Camera-type eye (tissue), 1 donor: ENCODE data around the gene SLC2A6. TPM values are rescaled to one million over a fixed set of nuclear protein-coding genes. Genes with fewer than 3 reads are reported as not detected.

Source experiments
- total RNA-seq: library from RNA; depleted of rRNA; stranded (reverse); fragments of >200 nt; gene quantifications from one replicate; pipeline ENCODE4 v1.2.3, GENCODE V29; 2014

SLC2A6 gene
- 2.9 TPM for total RNA-seq

GRCh38 chr9:133478851-133479711, at the start of gene SLC2A6:
Gene SLC2A6, minus strand, starts transcription at chr9:133479099. Its CDS starts 40 bp downstream, at chr9:133479059.

GRCh38 chr9:133524679-133525228, 45.9 kb upstream of the SLC2A6 start, which contains the start of gene MYMK:
Gene MYMK, minus strand, starts transcription at chr9:133524959. Its CDS starts 115 bp downstream, at chr9:133524844.

GRCh38 chr9:133459476-133460404, 19.2 kb downstream of the SLC2A6 start, which contains the start of gene CACFD1:
Gene CACFD1, plus strand, starts transcription at chr9:133459978. Its CDS starts 89 bp downstream, at chr9:133460067.

GRCh38 chr9:133421615-133422542, 57.0 kb downstream of the SLC2A6 start, which contains the start of gene ADAMTS13:
Gene ADAMTS13, plus strand, starts transcription at chr9:133422367. Its CDS starts 77 bp downstream, at chr9:133422444.

Other genes starting within 250 kb of the SLC2A6 start
- gene ABO, start 203.9 kb downstream of the SLC2A6 start, total RNA-seq: 2.0 TPM
- 20.2 TPM for gene SURF6, start 142.9 kb downstream of the SLC2A6 start, total RNA-seq
- gene MED22, start 131.0 kb downstream of the SLC2A6 start, total RNA-seq: 50.6 TPM
- 1,215 TPM for gene RPL7A, start 130.9 kb downstream of the SLC2A6 start, total RNA-seq
- gene SURF1, start 122.6 kb downstream of the SLC2A6 start, total RNA-seq: 18.3 TPM
- gene SURF2, start 122.5 kb downstream of the SLC2A6 start, total RNA-seq: 9.7 TPM
- gene SURF4, start 103.0 kb downstream of the SLC2A6 start, total RNA-seq: 136 TPM
- gene STKLD1, start 102.7 kb downstream of the SLC2A6 start, total RNA-seq: 1.3 TPM
- gene REXO4, start 61.1 kb downstream of the SLC2A6 start, total RNA-seq: 20.8 TPM
- 5.1 TPM for gene ADAMTS13, start 56.7 kb downstream of the SLC2A6 start, total RNA-seq
- gene CACFD1, start 19.1 kb downstream of the SLC2A6 start, total RNA-seq: 19.4 TPM
- 2.1 TPM for gene MYMK, start 45.9 kb upstream of the SLC2A6 start, total RNA-seq
- 4.3 TPM for gene ADAMTSL2, start 55.6 kb upstream of the SLC2A6 start, total RNA-seq
- not detected for gene FAM163B, start 130.3 kb upstream of the SLC2A6 start, total RNA-seq
- 0.11 TPM for gene DBH, start 157.3 kb upstream of the SLC2A6 start, total RNA-seq